SU-DHL-6 (cell line): ENCODE results near the gene XYLT1.
A peak's percentile ranks its signal among the peaks of the same experiment; 100 is the strongest.

Experiments used
- H2AFZ ChIP-seq: fragments of 200-600 bp; sonication (generic); 2 replicates; pipeline ENCODE4 v1.6.1; 2014; ENCODE audit warnings: low read depth, mild to moderate bottlenecking, moderate library complexity, mixed read lengths, antibody characterized with exemption, low read length; ENCODE audit not compliant: severe bottlenecking
- H3F3A ChIP-seq: fragments of 200-600 bp; shearing (Covaris generic); 2 replicates; pipeline ENCODE4 v1.6.0; 2016; ENCODE audit warnings: antibody characterized with exemption, mild to moderate bottlenecking; ENCODE audit not compliant: insufficient read depth
- H3K27ac ChIP-seq: fragments of 200-600 bp; sonication (generic); 2 replicates; pipeline ENCODE4 v1.5.1; 2016; ENCODE audit warnings: low read depth, mild to moderate bottlenecking, low read length, moderate library complexity, mixed read lengths
- H3K27me3 ChIP-seq: fragments of 200-600 bp; sonication (generic), shearing (Covaris generic); 2 replicates; pipeline ENCODE4 v1.6.0; 2014; ENCODE audit warnings: mild to moderate bottlenecking, low read length
- H3K36me3 ChIP-seq: fragments of 200-600 bp; sonication (generic); 2 replicates; pipeline ENCODE4 v1.6.1; 2014; ENCODE audit warnings: mild to moderate bottlenecking, low read length, mixed read lengths
- H3K4me2 ChIP-seq: fragments of 300-600, 200-600 bp; shearing (Covaris generic), sonication (generic); 2 replicates; pipeline ENCODE4 v1.6.0; 2014; ENCODE audit warnings: low read length, low read depth, mild to moderate bottlenecking; ENCODE audit not compliant: poor library complexity, severe bottlenecking
- H3K4me3 ChIP-seq: fragments of 200-600 bp; sonication (generic); 2 replicates; pipeline ENCODE4 v1.5.1; 2014; ENCODE audit warnings: antibody characterized with exemption, low read length, mild to moderate bottlenecking, mixed read lengths; ENCODE audit not compliant: insufficient read depth, poor library complexity, severe bottlenecking
- H3K79me2 ChIP-seq: fragments of 200-600 bp; sonication (generic); 2 replicates; pipeline ENCODE4 v1.6.1; 2014; ENCODE audit warnings: mild to moderate bottlenecking, low read length, moderate library complexity; ENCODE audit not compliant: insufficient read depth
- H3K9ac ChIP-seq: fragments of 200-600 bp; sonication (generic); 2 replicates; pipeline ENCODE4 v1.7.0; 2014; ENCODE audit warnings: mild to moderate bottlenecking, low read length
- H3K9me2 ChIP-seq: fragments of 200-600 bp; sonication (generic); replicated peaks from 2 replicates; pipeline ENCODE4 v1.6.1; 2014; ENCODE audit warnings: low read length; ENCODE audit not compliant: insufficient read depth
- H3K9me3 ChIP-seq: fragments of 200-600 bp; sonication (generic); 2 replicates; pipeline ENCODE4 v1.6.1; 2014; ENCODE audit warnings: low read length, mixed read lengths; ENCODE audit not compliant: insufficient read depth
- H4K20me1 ChIP-seq: fragments of 200-600 bp; sonication (generic); 2 replicates; pipeline ENCODE4 v1.6.1; 2014; ENCODE audit warnings: low read depth, mild to moderate bottlenecking, antibody characterized with exemption, low read length, moderate library complexity, mixed read lengths
- CTCF ChIP-seq: fragments of 200-600 bp; sonication (generic); IDR thresholded peaks from one replicate; pipeline ENCODE4 v1.5.1; 2017; ENCODE audit warnings: antibody characterized with exemption, mild to moderate bottlenecking, low read length, moderate library complexity; ENCODE audit not compliant: insufficient read depth, poor library complexity, severe bottlenecking
- EZH2phosphoT487 ChIP-seq: fragments of 200-600 bp; sonication (generic), shearing (Covaris generic); conservative IDR thresholded peaks from 2 replicates; pipeline ENCODE4 v1.6.1; 2018; ENCODE audit warnings: mild to moderate bottlenecking, antibody characterized with exemption, low read length, moderate library complexity, mixed read lengths

The XYLT1 gene

GRCh38 chr16:17283016-17283415, 187.7 kb downstream of the XYLT1 start:
- Histone ChIP-seq H3K9ac (no peak overlapping the region), H4K20me1 (peaks cover 19% of the 10 kb centered on the region; the same call in 1 of the 2 replicates), H3K27me3 (no peaks in the 10 kb centered on the region), H3K4me2 (peak overlapping the region; percentile 53), H2AFZ (no peak overlapping the region), H3F3A (no peaks in the 10 kb centered on the region), H3K79me2 (peaks cover 3% of the 10 kb centered on the region; the same call in 1 of the 2 replicates), H3K9me2 (no peaks in the 10 kb centered on the region), H3K4me3 (no peak overlapping the region), H3K9me3 (no peaks in the 10 kb centered on the region), H3K27ac (no peak overlapping the region), H3K36me3 (no peaks in the 10 kb centered on the region)
- TF ChIP-seq EZH2phosphoT487 (no peak), CTCF (no peak)

- H2AFZ ChIP-seq = no peak overlapping the region
- H4K20me1 ChIP-seq = peaks cover 19% of the 10 kb centered on the region; the same call in 1 of the 2 replicates
- H3K79me2 ChIP-seq = peaks cover 3% of the 10 kb centered on the region; the same call in 1 of the 2 replicates
- H3F3A ChIP-seq = no peaks in the 10 kb centered on the region
- H3K9me3 ChIP-seq = no peaks in the 10 kb centered on the region
- H3K9ac ChIP-seq = no peak overlapping the region
- TF ChIP-seq CTCF = no peak
- TF ChIP-seq EZH2phosphoT487 = no peak
- no peaks in the 10 kb centered on the region for H3K36me3 ChIP-seq
- peak overlapping the region; percentile 53 for H3K4me2 ChIP-seq
- H3K27me3 ChIP-seq = no peaks in the 10 kb centered on the region
- H3K27ac ChIP-seq = no peak overlapping the region
- no peak overlapping the region for H3K4me3 ChIP-seq
- H3K9me2 ChIP-seq = no peaks in the 10 kb centered on the region
Measured at GRCh38 chr16:17282247-17282646, 188.5 kb downstream of the XYLT1 start.

GRCh38 chr16:17281052-17281451, 189.7 kb downstream of the XYLT1 start:
- Histone ChIP-seq H3K36me3 (no peaks in the 10 kb centered on the region), H3K79me2 (peaks cover 3% of the 10 kb centered on the region; the same call in 1 of the 2 replicates), H3F3A (no peaks in the 10 kb centered on the region), H3K27ac (no peak overlapping the region), H3K27me3 (no peaks in the 10 kb centered on the region), H3K9me3 (no peaks in the 10 kb centered on the region), H3K9ac (no peak overlapping the region), H2AFZ (no peak overlapping the region), H3K4me2 (no peak overlapping the region), H3K9me2 (no peaks in the 10 kb centered on the region), H4K20me1 (peaks cover 19% of the 10 kb centered on the region; the same call in 1 of the 2 replicates), H3K4me3 (no peak overlapping the region)
- TF ChIP-seq CTCF = no peak
- TF ChIP-seq EZH2phosphoT487 = no peak
